ENCODE results near the gene ZNF234. TPM values are rescaled to one million over a fixed set of nuclear protein-coding genes. Genes with fewer than 3 reads are reported as not detected.
A peak's percentile ranks its signal among the peaks of the same experiment; 100 is the strongest.

Gene ZNF234
- total RNA-seq, 1 experiment from 2014 or later = 3.4 TPM

DNA sequence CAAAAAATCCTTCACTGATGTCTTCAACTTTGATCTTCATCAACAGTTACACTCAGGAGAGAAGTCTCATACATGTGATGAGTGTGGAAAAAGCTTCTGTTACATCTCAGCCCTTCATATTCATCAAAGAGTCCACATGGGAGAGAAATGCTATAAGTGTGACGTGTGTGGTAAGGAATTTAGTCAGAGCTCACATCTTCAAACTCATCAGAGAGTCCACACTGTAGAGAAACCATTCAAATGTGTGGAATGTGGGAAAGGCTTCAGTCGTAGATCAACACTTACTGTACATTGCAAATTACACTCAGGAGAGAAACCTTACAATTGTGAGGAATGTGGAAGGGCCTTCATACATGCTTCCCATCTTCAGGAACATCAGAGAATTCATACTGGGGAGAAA, 15.1 kb downstream of the ZNF234 start:
- TF ChIP-seq RAD21 (IDR thresholded peaks at IDR 0.05; ENCODE audit: low read depth) (no peak), POLR2A (IDR thresholded peaks at IDR 0.05; ENCODE audit: borderline replicate concordance, extremely low read depth, insufficient read depth, insufficient read length) (no peak)
- POLR2A ChIA-PET = no interaction called here
- ATAC-seq (no peak), DNase-seq (ENCODE audit: low read depth, low spot score) (no peak)
- Histone ChIP-seq H3K27me3 (ENCODE audit: insufficient read depth, low read length) (no peaks in the 10 kb centered on the region), H2AFZ (ENCODE audit: low read depth, low read length, poor library complexity, severe bottlenecking) (no peak overlapping the region), H3K27ac (ENCODE audit: low read depth, low read length) (no peak overlapping the region), H3K9me3 (ENCODE audit: control insufficient read depth in 1 of 2, insufficient read depth in 1 of 2, low read depth in 1 of 2, low read length in 2 of 2) (peaks cover 28% of the 10 kb centered on the region in 2 experiments; a peak in 2 of 4 replicates), H4K20me1 (ENCODE audit: insufficient read depth) (no peaks in the 10 kb centered on the region), H3K36me3 (ENCODE audit: control insufficient read depth in 1 of 2, insufficient read depth in 2 of 2, low read length in 2 of 2) (peaks cover 2 to 12% of the 10 kb centered on the region in 2 experiments; a peak in 2 of 4 replicates), H3K4me1 (ENCODE audit: control insufficient read depth in 1 of 2, insufficient read depth in 2 of 2, low read length in 2 of 2) (no peaks in the 10 kb centered on the region), H3K9ac (ENCODE audit: low read length) (no peak overlapping the region), H3K4me2 (ENCODE audit: low read length) (no peak overlapping the region), H3K4me3 (replicated peaks in 1 of 2; ENCODE audit: low read depth in 1 of 2, low read length in 2 of 2) (no peak overlapping the region), H3K9me2 (ENCODE audit: insufficient read depth) (no peaks in the 10 kb centered on the region), H3K79me2 (ENCODE audit: insufficient read depth, low read length) (no peaks in the 10 kb centered on the region)
- intact Hi-C loops (cut with micrococcal nuclease) = no loop called here
- RAD21 ChIA-PET (ENCODE audit: low non-redundant PET in 1 of 2, low total read pairs in 2 of 2, uncharacterized antibody in 2 of 2, unreplicated experiment in 2 of 2) = no interaction called here
- CTCF ChIA-PET = interaction anchor here (0.6 kb wide), 1 partner anchor 56 kb away, joined by 3 read pairs; the partner anchor contains the start of gene ZNF227
- BruUV-seq (replicated peaks) = no TSS peak

- H3K27me3 ChIP-seq (ENCODE audit: insufficient read depth, low read length) = no peaks in the 10 kb centered on the region
- H3K9me2 ChIP-seq (ENCODE audit: insufficient read depth) = no peaks in the 10 kb centered on the region
- H3K4me1 ChIP-seq (ENCODE audit: control insufficient read depth in 1 of 2, insufficient read depth in 2 of 2, low read length in 2 of 2) = peaks cover 7 to 14% of the 10 kb centered on the region in 2 experiments
- peaks cover 4% of the 10 kb centered on the region; the same call in 1 of the 2 replicates for H3K79me2 ChIP-seq (ENCODE audit: insufficient read depth, low read length)
- POLR2A ChIA-PET = no interaction called here
- no peak overlapping the region for H3K9ac ChIP-seq (ENCODE audit: low read length)
- DNase-seq (ENCODE audit: low read depth, low spot score) (no peak), ATAC-seq (no peak)
- H3K27ac ChIP-seq (ENCODE audit: low read depth, low read length) = no peak overlapping the region
- H3K36me3 ChIP-seq (ENCODE audit: control insufficient read depth in 1 of 2, insufficient read depth in 2 of 2, low read length in 2 of 2) = peaks cover 12 to 14% of the 10 kb centered on the region in 2 experiments; a peak in 2 of 4 replicates
- no peak overlapping the region for H3K4me3 ChIP-seq (replicated peaks in 1 of 2; ENCODE audit: low read depth in 1 of 2, low read length in 2 of 2)
- BruUV-seq (replicated peaks) = no TSS peak
- intact Hi-C loops (cut with micrococcal nuclease) = loop anchor here (1.0 kb wide), 1 partner anchor 50 kb away; the partner anchor contains the start of gene ZNF225
- RAD21 ChIA-PET (ENCODE audit: low non-redundant PET in 1 of 2, low total read pairs in 2 of 2, uncharacterized antibody in 2 of 2, unreplicated experiment in 2 of 2) = no interaction called here
- peaks cover 0 to 5% of the 10 kb centered on the region in 2 experiments; a peak in 3 of 4 replicates for H3K9me3 ChIP-seq (ENCODE audit: control insufficient read depth in 1 of 2, insufficient read depth in 1 of 2, low read depth in 1 of 2, low read length in 2 of 2)
- H2AFZ ChIP-seq (ENCODE audit: low read depth, low read length, poor library complexity, severe bottlenecking) = no peak overlapping the region
- no peaks in the 10 kb centered on the region for H4K20me1 ChIP-seq (ENCODE audit: insufficient read depth)
- CTCF ChIA-PET = interaction anchor here (1.3 kb wide), 1 partner anchor 337 kb away, joined by 3 read pairs; the partner anchor contains the start of gene ZNF180
- H3K4me2 ChIP-seq (ENCODE audit: low read length) = peak overlapping the region; percentile 73
- TF ChIP-seq MAX (IDR thresholded peaks at IDR 0.05) = no peak
- TF ChIP-seq, protein P1, sequence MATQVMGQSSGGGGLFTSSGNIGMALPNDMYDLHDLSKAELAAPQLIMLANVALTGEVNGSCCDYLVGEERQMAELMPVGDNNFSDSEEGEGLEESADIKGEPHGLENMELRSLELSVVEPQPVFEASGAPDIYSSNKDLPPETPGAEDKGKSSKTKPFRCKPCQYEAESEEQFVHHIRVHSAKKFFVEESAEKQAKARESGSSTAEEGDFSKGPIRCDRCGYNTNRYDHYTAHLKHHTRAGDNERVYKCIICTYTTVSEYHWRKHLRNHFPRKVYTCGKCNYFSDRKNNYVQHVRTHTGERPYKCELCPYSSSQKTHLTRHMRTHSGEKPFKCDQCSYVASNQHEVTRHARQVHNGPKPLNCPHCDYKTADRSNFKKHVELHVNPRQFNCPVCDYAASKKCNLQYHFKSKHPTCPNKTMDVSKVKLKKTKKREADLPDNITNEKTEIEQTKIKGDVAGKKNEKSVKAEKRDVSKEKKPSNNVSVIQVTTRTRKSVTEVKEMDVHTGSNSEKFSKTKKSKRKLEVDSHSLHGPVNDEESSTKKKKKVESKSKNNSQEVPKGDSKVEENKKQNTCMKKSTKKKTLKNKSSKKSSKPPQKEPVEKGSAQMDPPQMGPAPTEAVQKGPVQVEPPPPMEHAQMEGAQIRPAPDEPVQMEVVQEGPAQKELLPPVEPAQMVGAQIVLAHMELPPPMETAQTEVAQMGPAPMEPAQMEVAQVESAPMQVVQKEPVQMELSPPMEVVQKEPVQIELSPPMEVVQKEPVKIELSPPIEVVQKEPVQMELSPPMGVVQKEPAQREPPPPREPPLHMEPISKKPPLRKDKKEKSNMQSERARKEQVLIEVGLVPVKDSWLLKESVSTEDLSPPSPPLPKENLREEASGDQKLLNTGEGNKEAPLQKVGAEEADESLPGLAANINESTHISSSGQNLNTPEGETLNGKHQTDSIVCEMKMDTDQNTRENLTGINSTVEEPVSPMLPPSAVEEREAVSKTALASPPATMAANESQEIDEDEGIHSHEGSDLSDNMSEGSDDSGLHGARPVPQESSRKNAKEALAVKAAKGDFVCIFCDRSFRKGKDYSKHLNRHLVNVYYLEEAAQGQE (IDR thresholded peaks at IDR 0.05; ENCODE audit: low read depth) = no peak
- no peak for TF ChIP-seq YY1 (IDR thresholded peaks at IDR 0.05; ENCODE audit: extremely low read depth, insufficient replicate concordance, low read depth, low read length)
- TF ChIP-seq TCF7L2 (IDR thresholded peaks at IDR 0.05; ENCODE audit: borderline replicate concordance, extremely low read depth, insufficient read depth, insufficient read length) = no peak
- no peak for TF ChIP-seq EZH2 (IDR thresholded peaks at IDR 0.05)
- no peak for TF ChIP-seq POLR2A (IDR thresholded peaks at IDR 0.05; ENCODE audit: borderline replicate concordance, extremely low read depth, insufficient read depth, insufficient read length)
- no peak for TF ChIP-seq POLR2AphosphoS5 (IDR thresholded peaks at IDR 0.05; ENCODE audit: low read depth, low read length)
- TF ChIP-seq CBX3 (IDR thresholded peaks at IDR 0.05; ENCODE audit: low read depth) = no peak
- no peak for TF ChIP-seq ZBTB33 (IDR thresholded peaks at IDR 0.05; ENCODE audit: extremely low read depth, insufficient replicate concordance, low read length)
- no peak for TF ChIP-seq RAD21 (IDR thresholded peaks at IDR 0.05; ENCODE audit: low read depth)
Observed at GRCh38 chr19:44163789-44164188, 22.4 kb downstream of the ZNF234 start.

Measured in HCT116 (cell line).